ENCODE results near the gene GNRHR.

Gene GNRHR

DNA sequence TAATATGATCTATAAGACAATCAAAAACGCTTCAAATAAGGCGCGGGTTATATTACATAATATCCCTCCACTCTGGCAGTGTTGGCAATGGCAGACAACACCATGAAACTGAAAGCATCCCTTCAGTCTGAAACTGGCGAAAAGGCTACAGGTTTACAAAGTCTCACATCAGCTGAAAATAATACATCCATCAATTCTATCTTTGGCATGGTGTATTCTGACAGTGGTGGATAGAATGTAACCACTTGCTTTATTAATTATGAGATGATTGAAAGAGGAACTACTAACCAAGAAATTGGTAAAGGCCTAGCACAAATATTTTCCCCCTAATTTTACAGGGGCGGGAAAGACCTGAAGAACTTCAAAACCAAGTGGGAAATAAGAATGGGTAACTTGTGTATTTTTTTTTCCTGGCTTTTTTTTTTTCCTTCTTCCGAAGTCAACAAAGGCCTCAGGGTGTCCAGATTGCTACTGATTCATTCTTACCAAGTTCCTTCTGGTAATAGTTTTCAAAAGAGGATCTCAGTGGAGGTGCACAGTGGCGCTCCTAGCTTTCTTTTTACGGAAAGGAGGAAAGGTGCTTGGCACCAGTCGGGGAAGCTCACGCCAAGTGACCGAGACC is 54.0 kb downstream of the GNRHR start:
- peak; percentile 10 for DNase-seq

DNA sequence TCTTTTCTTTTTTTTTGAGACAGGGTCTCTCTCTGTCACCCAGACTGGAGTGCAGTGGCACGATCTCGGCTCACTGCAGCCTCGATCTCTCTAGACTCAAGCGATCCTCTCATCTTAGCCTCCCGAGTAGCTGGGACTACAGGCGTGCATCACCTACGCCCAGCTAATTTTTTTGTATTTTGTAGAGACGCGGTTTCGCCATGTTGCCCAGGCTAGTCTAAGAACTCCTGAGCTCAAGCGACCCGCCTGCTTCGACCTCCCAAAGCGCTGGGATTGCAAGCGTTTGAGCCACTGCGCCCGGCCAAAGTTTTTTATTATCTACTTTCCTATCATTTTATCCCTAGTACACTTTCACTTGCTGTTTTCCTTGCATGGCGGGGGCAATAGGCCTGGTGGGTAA is 54.6 kb downstream of the GNRHR start:
- no peak for DNase-seq

DNA sequence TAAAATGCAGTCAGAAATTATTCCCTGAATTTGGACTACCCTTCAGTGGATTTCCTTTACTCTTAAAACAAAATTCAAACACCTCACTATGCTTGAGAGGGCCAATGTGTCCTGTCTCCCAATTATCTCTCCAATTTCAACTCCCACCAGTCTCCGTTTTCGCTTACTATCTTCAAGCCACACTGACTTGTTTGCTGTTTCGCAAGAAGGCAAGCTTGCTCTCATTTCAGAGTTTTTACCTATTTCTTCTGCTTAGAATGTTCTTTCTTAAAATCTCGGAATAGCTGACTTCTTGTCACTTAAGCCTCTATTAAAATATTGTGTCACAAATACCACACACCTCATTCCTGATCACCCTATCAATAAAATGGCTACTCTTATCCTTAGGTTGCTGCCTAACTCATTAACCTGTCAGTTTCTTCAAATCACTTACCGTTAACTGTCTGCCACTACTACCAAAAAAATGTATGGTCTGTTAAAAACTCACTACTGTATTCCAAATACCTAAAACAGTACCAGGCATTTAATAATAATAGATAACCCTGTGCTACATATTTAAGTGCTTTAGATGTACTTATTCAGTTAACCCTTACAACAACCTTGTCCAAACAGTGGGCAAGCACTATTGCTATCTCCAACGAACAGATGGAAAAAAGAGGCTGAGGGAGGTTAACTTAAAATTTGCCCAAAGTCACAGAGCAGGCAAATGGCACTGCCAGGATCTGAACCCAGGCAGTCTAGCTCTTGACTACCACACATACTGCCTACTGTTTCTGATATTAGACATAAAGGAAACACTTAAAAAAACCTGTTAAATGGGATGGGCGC is 56.1 kb downstream of the GNRHR start:
- DNase-seq = no peak

DNA sequence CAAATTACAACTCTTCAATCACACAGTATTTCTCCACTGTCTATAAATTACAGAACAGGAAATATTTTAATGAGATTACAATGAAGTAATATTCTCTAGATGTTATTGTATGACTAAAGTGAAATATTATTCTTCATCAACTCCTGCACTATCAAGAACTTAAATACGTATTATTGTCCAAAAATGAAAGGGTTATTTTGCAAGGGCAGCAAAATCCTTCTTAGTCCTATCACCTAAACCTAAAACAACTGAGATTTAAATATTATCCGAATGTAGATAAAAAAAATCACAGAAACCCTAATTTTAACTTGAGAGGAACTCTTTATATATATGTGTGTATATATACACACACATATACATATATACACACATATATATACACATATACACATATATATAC is 58.1 kb downstream of the GNRHR start:
- no peak for DNase-seq

DNA sequence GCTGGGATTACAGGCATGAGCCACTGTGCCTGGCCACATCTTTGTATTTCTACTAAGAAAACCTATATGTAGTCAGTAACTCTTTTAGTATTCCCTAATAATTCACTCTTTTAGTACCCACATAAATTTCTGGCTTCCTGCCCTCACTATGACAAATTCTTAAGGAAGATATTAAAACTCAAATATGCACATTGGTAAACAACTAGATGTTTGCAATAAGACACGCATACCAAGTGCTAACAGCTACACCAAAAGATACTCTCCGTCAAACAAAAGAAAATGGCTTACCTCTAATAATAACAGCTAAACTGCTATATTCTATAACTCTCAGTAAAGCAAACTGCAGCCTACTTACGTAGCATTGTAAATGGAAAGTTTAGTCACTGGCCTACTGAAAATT is 59.5 kb downstream of the GNRHR start:
- DNase-seq = no peak

DNA sequence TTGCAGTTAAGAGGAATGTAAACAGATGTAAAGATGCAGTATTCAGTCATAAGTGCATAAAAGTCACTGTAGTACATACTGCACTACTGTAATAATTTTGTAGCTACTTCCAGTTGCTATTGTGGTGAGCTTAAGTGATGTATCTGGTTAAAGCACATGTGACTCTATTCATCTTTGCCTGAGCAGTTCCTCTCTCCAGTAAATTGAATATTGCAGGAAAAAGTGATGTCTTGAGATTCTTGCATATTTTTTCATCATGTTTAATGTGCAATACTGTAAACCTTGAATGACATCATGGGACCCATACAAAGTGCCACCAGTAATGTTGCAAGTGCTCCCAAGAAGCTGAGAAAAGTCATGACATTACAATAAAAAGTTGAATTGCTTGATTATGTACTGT is 62.9 kb downstream of the GNRHR start:
- no peak for DNase-seq
